ENCODE data around the gene AGA. TPM values are rescaled to one million over a fixed set of nuclear protein-coding genes. Genes with fewer than 3 reads are reported as not detected.

Gene AGA
- polyA plus RNA-seq, 1 donor: 44.7 TPM

DNA sequence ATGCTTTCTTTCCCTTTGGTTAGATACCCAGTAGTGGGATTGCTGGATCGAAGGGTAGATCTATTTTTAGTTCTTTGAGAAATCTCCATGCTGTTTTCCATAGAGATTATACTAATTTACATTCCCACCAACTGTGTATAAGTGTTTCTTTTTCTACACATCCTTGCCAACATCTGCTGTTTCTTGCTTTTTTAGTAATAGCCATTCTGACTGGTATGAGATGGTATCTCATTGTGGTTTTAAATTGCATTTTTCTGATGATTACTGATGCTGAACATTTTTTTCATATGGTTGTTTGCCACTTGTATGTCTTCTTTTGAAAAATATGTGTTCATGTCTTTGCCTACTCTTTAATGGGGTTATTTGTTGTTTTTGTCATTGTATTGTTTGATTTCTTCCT lies 6.6 kb upstream of the AGA start:
- no peak for DNase-seq

DNA sequence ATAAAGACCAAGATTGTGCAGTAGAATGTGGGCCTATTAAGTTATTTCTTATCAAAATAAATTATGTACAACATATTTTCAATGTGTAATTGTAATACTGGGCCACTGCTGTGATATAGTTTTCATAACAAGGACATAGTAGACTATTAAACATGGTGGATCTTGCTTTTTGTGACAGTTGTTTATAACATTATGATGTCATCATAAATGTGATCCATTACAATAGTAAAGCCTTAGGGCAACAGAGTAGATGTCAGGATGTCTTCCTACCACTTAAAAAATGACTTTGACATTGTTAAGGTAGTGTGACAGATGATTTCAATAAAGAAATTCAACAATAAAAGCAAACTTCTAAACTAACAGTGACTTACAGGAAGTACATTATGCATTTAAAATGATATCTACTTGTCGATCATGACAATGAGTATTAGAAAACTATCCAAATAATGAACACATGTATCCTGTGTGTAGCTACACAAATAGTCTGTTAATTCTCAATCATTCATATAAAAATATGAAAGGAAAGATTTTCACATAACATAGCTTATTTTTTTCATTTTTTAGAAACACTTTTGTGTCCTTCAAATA lies 5.3 kb upstream of the AGA start:
- no peak for DNase-seq

DNA sequence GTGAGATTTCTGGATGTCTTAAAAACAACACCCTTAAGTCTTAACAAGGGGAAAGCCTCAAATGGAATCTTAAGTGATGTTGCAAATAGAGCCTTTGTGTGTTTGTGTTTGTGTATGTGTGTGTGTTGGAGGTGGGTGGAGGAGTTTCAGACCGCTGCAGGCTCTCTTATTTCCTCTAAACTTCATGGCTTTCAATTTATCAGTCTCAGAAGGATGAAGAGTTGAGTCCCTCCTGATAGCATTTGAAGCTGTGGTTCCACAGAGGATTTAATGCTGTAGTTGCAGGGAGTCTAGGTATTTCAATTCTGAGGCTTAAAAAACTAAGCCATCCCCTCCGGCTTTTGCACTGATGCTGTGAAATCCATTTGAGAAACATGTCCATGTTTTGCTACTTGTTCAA lies 4.3 kb upstream of the AGA start:
- DNase-seq: no peak

DNA sequence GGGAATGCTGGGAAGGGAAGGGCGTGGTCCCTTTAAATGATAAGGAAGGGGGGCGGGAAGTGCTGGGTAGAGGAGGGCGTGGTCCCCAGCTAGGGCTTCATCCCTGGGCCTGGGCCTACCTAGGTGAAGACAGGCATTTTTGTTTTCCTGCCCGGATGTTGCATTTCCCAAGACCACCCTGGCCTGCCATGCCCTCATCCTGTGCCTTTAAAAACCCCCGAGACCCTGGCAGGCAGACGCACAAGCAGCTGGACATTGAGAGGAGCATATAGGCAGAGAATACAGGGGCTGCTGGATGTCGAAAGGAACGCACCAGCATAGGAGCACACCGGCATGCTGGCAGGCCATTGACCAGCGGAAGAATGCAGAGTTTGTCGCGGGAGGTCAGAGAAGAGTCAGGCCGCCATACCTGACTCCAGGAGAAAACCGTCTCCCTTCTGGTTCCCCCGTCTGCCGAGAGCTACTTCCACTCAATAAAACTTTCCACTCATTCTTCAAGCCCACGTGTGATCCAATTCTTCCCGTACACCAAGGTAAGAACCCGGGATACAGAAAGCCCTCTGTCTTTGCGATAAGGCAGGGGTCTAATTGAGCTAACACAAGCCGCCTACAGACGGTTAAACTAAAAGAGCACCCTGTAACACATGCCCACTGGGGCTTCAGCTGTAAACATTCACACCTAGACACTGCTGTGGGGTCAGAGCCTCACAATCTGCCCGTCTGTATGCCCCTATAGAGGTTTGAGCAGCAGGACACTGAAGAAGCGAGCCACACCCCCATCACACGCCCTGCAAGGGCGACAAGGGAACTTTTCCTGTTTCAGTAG lies 2.9 kb upstream of the AGA start:
- DNase-seq: no peak

DNA sequence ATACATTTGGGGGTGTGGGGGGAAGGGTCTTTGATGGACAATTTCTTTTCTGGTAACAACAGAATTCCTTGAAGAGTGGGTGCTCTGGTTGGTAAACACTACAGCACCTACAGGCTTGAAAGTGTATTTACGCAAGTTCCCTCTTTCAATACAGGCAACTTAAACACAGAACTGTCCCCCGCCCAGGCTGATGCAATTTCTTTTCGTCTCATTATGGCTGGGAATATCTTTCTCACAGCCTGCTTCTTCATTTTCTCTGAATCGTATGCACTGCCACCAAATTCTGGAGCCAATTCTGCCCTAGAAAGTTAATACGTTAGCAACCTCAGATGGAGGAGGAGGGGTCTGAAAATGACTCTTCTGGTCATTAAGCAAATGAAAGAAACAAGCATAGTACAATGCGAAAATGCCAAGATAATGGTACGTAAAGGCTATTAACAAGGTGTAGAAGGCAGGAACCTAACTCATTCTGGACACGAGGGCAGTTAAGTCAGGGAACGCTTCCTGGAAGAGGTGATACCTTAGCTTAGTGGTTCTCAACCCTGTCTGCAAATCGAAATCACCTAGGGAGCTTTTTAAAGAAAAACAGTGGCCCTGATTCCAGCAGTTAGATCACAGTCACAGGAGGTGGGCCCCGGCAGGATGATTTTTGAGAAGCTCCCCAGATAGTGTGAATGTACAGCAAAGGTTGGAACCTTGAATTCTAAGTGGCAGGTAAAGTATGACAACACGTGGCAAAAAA lies 1.0 kb downstream of the AGA start:
- peak; percentile 8 for DNase-seq

DNA sequence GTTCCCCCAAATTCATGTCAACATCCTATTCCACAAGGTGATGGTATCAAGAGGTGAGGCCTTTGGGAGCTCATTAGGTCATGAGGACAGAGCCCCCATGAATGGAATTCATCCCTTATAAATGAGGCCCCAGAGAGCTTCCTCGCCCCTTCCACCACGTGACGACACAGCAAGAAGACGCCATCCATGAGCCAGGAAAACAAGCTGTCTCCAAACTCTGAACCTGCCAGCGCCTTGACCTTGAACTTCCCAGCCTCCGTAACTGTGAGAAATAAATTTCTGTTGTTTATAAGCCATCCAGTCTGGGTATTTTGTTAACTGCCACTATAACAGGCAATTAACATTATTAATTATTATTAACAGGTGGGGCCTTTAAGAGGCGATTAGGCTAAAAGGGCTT lies 5.8 kb downstream of the AGA start:
- no peak for DNase-seq

DNA sequence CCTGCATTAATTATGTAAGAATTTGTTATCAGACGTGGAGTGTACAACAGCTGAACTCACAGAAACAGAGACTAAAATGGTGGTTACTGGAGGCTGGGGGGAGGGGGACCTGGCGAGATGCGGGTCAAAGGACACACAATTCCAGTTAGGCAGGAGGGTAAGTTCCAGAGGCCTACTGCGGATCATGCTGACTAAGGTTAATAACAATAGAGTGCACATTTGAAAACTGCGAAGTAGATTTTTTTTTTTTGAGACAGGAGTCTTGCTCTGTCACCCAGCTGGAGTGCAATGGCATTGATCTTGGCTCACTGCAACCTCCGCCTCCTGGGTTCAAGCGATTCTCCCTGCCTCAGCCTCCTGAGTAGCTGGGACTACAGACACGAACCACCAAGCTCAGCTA lies 7.6 kb downstream of the AGA start:
- no peak for DNase-seq

DNA sequence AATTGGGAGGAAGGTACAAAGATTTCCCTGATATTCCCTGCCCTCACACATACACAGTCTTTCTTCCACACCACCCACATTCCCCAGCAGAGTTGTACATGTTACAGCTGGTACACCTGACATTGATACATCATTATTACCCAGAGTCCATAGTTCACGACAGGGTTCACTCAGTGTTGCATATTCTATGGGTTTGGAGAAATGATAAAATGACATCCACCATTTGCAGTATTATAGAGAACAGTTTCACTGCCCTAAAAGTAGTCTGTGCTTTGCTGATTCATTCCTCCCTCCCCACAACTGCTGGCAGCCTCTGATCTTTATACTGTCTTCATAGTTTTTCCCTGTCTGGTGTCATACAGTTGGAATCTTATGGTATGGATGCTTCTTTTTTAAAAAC lies 15.0 kb downstream of the AGA start:
- no peak for DNase-seq

DNA sequence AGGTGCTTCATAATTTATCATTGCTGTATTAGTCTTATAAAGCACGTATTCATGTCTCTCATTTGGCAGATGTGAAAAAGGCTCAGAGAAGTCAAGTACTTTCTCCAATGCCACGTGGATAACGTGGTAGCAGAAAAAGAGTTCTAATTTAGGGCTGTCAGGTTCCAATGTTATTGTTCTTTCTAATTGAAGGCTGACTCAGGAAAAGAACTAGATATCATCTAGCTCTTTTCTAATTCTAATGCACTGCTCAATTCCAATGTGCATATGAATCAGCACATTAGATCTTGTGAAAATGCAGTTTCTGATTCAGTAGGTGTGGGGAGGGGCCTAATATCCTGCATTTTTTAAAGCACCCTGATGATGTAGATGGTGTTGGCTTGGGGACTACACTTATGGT lies 22.8 kb downstream of the AGA start:
- DNase-seq: no peak

DNA sequence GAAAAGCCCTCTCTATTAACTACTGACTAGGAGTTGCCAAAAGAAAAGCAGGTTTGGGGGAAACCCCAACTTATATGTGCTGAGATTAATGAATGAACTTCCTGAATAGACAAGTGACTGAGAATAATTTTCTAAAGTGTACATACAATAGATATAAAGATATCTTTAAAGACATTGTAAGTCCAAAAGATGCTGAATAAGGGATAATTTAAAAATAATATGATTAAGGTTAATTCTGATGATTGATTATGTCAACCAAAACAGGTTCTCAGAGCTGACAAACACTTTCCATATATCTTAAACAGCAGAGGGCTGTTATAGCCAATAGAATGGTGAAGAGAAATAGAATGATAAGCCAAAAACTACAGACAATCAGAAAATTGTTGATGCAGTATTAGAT lies 28.6 kb downstream of the AGA start:
- DNase-seq: no peak

DNA sequence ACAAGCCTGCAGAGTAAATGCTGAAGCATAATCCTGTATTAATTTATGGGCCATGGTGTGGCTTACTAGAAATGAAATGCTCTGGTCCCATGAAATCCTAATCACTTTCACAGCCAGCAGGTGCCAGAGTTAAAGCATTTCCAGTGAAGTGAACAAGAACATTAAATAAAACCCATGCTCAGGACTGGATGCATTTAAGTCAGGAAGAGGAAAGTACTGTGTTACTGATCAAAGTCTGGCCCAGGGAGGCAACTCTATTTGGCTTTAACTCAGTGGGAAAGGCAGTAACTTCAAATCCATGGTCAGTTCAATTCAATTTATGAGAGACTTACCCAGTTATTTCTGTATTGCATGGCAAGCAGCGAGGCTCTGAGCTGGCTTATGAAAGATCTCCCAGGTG lies 29.2 kb downstream of the AGA start:
- no peak for DNase-seq

DNA sequence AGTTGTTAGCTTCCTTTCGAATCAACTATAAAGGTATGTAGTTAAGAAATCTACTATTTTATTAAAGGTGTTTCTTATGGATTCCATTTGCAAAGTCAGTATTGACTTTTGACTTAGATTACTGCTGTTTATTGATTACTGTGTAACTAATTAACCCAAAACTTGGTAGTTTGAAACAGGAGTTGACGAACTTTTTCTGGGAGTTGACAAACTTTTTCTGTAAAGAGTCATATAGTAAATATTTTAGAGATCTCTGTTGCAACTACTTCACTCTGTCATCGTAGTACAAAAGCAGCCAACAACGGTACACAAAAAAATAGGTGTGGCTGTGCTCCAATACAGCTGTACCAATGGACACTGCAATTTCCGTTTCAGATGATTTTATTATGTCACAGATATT lies 30.2 kb downstream of the AGA start:
- no peak for DNase-seq

DNA sequence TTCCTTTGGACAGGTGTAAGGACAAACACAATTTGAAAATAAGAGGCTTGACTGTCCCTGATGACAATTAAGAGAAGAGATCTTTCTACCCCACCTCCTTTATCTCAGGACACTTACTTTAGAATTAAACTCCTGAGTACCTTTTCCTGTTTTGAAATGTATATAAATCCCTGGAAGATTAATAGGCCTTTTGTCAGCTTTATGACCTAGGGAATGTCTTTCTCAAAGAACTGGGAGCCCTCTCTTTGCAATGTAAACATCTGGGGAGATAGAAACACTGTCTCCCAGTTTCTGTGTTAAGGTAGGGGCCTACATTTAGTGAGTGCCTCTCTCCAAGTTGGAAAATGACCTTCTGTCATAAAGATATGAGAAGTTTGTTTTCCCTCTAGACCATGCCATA lies 31.7 kb downstream of the AGA start:
- no peak for DNase-seq

DNA sequence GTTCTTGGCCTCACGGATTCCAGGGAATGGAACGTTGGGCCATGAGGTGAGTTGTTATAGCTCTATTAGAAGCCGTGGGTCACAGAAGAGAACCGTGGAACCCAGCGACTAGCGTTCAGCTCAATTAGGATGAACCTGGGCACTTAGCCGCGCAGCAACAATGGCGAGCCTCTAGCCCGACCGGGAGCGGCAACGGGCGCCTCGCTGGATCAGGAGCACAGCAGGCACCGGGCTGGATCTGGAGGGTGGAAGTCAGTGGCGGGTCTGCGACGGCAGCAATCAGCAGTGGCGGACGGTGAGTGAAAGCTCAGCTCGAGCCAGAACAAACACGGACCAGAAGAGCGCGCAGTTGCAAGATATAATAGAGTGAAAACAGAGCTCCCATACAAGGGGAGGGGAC lies 34.2 kb downstream of the AGA start:
- DNase-seq: no peak

DNA sequence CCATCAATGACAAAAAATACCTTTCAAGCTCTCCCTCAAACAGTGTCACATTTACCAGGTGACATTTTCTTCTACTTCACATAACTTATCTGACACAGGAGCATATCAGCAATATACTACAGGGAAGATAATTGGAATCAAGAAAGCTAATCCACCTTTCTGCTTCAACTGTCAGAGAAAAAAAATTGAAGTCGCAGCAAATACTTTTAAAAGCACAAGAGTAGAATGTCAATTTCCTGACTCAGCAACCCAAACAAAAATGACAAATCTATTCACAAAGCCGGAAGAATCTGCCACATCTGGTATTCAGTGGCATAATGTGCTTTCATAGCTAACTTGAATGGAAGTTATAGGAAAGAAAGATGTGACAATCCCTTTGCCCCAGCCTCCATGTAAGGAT lies 36.7 kb downstream of the AGA start:
- no peak for DNase-seq

DNA sequence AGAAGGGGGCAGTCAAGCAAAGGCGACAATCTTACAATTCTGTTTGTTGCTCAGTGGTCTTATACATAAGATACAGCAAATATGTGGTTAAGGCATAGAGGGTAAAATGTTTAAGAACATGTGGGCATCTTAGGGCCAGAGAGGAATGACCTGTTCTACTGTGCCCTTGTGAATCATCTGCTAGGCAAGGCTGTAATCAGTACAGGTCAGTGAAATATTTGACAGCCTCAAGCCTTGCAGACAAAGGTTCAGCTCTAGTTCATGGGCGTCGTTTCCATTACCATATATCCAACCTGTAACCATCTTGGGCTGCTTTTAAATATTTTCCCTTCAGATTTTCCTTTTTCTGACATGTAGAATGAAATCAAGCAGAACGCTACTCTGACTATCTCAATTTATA lies 37.3 kb downstream of the AGA start:
- no peak for DNase-seq

DNA sequence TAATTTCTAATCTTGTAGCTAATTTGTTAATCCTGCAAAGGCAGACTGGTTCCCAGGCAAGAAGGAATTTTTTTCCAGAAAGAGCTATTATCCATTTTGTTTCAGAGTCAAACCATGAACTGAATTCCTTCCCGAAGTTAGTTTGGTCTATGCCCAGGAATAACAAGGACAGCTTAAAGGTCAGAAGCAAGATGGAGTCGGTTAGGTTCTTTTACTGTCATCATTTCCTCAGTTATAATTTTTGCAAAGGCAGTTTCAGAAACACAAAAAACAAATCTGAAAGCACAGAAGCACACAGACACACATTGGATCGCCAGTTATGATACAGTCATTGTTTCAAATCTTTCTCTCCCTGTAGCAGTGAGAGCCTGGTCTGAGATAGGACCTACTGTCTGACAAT lies 37.9 kb downstream of the AGA start:
- no peak for DNase-seq

DNA sequence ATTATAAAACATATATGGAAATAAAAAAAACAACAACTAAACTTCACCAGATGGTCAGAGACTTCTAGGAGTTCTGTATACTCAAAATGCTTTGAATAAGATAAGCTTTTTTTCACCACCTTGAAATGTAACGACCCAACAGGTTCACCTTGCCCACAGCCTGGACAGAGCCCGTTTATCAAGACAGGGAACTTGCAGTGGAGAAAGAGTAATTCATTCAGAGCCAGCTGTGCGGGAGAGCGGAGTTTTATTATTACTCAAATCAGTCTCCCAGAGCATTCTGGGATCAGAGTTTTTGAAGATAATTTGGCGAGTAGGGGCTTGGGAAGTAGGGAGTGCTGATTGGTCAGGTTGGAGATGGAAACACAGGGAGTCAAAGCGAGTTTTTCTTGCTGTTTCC lies 38.5 kb downstream of the AGA start:
- DNase-seq: no peak

DNA sequence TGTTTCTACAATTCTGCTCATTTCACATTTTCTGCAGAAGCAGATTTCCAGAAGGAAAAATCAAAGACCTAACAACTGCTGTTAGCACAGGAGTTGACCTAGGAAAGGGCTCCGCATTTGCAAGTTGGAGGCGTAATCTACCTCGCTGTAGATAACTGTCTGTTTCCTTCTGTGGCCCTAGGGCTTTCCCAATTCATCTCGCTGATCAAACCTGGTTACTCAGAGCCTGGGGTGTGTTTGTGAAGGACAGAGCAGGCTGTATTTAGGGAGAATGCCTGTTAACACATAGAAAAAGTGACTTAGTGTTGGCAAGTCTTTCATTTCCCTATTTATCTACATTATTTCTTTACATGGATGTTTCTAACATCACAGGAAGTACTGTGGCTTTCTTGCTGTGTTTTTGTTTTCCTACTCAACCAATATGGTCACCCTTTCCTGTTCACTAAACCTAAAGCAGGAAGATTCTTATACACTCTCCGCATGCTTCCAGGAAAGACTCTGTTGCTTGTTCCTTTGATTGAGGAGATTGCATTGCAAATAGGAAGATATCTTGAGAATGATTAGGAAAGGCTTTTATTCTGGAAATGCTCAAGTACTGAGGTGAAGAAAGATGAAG lies 40.5 kb downstream of the AGA start:
- DNase-seq: no peak

DNA sequence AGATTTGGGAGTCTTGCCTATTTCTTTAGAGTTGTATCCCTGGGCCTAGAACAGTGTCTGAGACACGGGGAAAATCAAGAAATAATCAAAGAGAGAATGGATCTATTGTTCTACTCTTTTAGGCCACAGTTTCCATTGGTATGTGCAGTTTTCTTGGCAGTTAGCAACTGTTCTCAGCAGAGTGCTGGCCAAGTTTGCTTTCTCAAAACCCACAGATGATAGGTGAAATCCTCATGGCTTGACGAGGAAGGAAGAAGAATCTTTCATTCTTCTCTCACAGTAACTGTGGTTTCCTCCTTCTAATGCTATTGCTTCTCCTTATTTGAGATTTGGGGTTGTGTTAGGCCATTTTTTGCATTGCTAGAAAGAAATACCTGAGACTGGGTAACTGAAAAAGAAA lies 42.2 kb downstream of the AGA start:
- DNase-seq: no peak

DNA sequence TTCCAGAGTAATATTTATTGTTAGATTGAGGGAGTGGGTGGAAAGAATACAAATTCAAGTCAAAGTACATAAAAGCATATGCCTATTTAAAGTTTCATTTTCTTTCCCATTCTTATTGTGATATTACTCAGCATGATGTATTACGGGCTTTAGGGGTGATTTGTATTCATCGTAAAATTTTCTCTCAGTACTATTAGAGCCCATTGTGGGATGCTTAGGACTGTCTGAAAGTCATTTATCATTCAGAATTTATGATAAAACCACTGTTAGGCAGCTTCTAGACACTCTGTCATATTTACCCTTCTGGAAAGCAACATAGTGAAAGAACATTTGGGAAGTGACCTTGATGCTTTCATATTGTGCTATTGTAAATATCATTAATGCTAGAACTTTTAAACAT lies 45.9 kb downstream of the AGA start:
- DNase-seq: no peak

DNA sequence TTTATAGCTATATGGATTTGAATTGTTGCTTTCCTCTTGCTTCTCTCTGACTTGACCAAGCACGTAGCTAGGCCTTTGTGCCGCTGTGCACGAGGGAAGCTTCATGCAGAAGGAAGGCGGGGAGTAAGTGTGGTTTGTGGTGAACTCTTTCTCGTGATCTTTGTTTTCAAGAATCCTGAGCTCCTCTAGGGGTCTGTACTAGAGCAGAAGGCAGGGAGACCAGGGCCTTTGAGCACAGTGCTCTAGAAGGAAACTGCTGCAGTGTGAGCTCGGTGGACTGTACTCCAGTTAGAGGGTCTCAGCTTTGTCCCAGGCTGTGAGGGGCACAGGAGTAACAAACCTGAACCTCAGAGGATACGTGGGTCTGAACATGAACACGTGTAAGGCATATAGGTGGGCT lies 49.0 kb downstream of the AGA start:
- no peak for DNase-seq

DNA sequence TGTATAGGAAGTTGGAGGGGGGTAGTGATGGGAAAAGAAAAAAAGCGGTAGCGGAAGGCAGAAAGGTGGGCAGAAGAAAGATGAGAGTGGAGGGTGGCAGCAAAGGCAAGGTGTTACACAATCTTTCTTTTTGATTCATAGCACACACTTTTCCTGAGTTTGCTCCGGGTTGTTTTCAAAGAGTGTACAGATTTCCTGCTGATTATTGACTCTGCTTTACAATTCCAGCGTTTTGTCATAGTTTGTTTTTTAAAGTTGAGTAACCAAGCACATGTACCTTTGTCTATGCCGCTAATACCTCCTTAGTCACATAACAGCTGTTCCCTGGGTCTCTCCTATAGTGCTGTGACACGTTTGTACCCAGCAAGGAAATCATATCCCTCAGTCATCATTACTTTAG lies 50.3 kb downstream of the AGA start:
- DNase-seq: no peak
